GM19239 (cell line): ENCODE data around the gene TFEB.

Experiments used
- DNase-seq: peaks from one replicate; pipeline ENCODE4 v3.0.0; 2011; ENCODE audit warnings: low spot score; ENCODE audit not compliant: insufficient read length
- FAIRE-seq: peaks from 2 replicates; lab custom pipeline; 2011; peaks lifted over from hg19 to GRCh38; lab: Jason Lieb, UNC

Gene TFEB

DNA sequence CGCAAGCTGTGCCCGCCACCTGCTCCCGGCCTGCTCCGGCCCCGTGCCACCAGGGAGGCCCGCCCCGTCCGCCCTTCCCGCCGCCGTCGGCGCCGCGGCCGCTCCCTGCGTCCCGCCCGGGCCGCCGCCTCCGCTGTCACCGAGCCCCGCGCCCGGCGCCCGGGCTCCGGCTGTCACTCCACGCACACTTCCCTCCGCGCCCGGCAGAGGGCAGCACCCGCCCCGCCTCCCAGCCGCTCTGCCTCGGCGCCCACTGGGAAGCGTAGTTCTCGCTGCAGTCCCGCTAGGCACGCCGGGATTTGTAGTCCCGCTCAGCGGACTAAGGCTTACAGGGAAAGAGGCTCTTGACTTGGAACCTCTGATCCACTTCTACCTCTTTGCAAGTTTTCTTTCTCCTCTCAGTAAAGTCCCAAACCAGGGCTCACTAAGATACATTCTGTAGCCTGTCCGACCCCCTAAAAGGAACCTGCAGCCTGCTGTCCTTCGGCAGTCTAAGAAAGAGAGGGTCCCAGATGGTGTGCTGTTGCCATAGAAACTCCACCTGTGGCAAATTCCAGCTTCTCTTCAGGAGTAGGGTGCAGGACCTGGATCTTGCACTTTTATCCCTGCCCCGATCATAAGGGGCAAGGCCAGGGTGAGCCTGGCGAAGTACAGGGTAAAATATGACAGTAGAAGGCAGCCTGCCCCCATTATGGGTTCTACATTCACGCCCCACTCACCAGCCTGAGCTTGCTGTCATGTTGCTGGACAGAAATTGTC lies at the start of gene TFEB:
Gene TFEB (minus strand): TSS at position 182 of the 759 bp plus-strand sequence. CDS start 44,395 bp downstream, outside the sequence.
- FAIRE-seq (peak; percentile 96), DNase-seq (peak; percentile 97)

DNA sequence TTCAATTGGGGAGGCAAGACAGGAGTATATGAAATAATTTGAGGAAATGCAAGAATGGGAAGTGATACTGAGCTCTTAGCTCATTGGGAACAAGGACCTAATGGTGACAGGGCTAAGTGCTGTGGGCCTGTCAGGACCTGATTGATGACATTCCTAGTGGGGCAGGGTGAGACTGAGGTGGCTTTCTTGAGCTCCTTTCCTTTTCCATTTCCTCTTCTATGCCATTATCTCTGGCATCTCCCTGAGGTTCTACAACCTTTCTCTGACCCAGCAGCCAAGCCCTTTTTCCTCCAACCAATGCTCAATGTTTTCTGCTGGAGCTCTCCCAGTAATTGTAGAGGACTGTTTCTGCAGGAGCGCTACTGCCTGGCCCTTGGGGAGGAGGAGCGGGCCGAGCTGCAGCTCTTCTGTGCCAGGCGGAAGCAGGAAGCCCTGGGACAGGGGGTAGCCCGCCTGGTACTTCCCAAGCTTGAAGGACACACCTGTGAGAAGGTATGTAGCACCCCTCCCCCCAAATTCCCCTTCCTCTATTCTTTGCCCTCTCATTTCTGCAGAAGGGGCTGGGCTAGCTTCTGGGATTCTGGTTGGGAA lies 49.3 kb upstream of the TFEB start:
- FAIRE-seq (no peak), DNase-seq (no peak)

DNA sequence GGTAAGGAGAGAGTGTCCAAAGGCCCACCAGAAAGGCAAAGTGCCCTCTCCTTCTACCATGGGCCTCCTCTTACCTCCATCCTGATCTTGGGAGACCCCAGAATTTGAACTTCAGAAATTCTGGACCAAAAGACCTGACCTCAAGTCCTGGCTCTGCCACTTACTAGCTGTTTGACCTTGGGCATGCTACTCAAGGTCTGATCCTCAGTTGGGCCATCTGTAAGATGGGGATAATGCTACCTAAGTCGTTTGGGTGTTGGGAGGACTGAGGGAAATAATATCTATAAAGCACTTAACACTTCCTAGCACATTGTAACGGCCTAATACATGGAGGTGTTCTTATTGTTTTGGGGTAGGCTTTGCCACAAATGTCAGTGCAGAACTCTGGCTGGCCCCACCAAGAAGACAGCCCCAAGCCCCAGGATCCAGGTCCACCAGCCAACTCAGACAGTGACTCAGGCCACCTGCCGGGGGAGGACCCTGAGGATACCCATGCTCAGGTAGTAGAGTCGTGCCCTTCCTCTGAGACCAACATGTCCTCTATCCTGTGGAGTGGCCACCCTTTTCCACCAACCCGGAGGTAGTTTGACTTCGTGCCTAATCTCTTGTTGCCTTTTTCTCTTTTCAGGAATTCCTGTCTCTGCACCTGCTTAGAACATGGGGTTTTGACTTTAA lies 47.8 kb upstream of the TFEB start:
- DNase-seq (no peak), FAIRE-seq (no peak)

DNA sequence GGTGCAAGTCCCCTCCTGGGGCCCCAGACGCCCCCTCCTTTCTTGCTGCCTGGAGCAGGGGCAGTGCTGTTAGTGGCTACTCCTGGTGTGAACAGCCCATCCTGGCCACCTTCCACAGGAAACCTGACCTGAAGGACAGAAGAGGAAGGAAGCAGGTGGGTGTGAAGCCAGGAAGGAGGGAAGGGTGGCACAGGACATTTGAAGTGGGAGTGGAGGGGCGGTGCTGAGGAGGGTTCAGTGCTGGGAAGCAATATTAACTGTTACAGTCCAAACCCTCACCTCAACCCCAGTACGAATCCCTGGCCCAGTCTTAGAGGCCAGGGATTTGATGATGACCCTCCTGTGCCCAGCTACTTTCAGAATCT lies 45.9 kb upstream of the TFEB start:
- FAIRE-seq = no peak
- DNase-seq = no peak

DNA sequence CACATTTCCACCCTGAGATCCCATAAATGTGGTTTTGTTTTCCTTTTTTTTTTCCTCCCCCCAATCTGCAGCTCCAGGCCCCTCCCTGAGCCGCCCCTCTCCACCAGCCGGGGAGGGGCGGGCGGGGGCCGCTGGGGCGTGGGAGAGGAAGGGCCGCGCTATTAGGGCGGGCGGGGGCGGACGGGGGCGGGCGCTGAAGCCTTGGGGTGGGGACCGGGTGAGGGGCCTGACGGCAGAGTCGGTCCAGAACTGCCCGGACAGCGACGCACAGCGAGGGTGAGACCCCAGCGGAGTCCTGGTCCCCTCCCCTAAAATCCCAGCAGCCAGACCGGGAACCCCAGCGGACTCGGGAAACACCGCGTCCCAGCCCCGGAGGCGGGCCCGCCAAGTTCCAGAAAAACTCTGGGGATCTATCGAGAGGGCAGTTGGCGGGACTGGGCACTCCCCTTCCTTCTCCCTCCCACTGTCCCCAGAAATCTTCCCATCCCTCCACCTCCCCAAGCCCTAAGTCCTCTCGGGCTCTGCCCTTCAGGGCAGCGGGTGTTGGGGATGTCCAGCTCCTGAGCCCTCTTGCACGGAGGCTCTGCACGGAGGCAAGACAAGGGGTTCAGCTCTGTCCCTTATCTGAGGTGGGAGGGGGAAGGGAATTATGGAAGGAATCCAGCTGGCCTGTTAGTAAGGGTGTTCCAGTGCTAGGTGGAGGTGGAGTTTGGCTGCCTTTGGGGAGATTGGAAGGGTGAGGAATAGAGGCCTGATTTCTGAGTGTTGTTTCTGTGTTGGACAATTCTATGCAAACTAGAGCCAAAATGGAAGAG lies 45.4 kb upstream of the TFEB start, which contains the start of gene PRICKLE4:
Gene PRICKLE4 (plus strand): TSS at position 232 of the 815 bp plus-strand sequence. CDS start 2,692 bp downstream, outside the sequence.
- DNase-seq (no peak), FAIRE-seq (no peak)

DNA sequence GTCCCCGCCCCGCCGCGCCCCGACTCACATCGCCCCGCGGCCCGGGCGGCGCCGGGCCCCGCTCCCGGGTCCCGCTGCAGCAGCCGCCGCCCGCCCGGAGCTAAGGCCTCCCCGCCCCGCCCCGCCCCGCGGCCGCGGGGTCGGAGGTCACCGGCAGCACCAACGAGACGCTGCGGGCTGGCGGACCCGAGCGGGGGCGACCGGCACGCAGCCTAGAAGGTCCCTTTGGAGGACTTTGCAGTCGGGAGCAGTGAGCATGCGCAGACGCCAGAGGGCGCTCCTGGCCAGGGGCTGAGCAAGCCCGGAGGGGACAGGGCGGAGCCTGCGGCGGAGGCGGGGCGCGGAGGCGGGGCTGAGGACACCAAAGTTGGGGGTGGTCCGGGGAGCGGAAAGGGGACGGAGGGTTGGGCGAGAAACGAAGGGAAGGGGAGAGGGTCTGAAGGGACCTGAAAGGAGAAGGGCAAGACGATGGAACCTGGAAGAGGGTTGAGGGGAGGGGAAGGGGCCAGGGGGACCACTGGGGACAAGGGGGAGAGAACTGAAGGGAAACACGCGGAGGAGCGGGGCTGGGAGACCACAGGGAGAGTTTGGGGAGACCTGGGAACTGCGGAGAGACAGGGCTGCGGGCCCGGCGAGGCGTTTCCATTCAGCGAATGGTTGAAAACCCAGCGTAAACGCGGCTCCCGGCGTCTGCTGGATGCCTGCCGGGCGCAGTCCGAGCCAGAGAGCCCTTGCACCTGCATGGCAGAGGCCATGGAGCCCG lies 44.6 kb upstream of the TFEB start, which contains the start of gene FRS3:
Gene FRS3 (minus strand): TSS at position 113 of the 763 bp plus-strand sequence. CDS start 2,913 bp downstream, outside the sequence.
- peak; percentile 89 for FAIRE-seq
- DNase-seq = peak; percentile 100

DNA sequence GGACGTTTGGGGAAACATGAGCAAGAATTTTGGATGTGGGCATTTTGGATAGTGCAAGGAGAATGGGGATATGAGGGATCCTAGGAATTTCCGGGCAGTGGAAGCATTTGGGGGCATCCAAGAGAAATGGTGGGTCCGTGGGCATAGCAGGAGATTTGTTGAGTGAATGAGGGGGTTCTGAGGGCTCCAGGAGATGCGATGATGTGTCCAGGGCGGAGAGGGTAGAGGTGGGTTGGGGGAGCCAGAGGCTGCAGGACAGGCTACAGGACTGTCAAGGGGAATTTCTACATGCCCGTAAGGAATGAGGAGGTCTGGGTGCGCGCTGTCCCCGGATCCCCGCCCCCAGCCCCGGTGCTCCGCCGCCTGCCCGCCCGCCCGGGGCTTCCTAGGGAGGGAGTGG lies 43.9 kb upstream of the TFEB start:
- no peak for FAIRE-seq
- no peak for DNase-seq

DNA sequence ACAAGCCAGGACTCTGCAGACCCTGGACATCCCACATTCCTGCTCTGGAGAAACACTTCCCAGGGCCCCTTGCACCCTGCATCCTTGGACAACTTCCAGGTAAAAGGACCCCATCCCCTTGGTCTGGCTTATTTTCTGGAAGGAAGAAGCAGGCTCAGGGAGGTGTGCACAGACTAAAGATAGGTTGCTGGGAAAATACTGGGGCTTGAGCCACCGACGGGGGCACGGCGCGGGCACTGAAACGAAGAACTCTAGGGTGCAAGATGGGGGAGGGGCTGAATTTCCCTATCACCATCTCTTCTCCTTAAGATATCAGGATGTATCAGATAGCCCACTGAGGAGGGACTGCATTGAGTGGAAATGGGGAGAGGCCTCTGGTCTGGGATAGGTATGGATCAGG lies 43.5 kb upstream of the TFEB start:
- no peak for FAIRE-seq
- DNase-seq = no peak

DNA sequence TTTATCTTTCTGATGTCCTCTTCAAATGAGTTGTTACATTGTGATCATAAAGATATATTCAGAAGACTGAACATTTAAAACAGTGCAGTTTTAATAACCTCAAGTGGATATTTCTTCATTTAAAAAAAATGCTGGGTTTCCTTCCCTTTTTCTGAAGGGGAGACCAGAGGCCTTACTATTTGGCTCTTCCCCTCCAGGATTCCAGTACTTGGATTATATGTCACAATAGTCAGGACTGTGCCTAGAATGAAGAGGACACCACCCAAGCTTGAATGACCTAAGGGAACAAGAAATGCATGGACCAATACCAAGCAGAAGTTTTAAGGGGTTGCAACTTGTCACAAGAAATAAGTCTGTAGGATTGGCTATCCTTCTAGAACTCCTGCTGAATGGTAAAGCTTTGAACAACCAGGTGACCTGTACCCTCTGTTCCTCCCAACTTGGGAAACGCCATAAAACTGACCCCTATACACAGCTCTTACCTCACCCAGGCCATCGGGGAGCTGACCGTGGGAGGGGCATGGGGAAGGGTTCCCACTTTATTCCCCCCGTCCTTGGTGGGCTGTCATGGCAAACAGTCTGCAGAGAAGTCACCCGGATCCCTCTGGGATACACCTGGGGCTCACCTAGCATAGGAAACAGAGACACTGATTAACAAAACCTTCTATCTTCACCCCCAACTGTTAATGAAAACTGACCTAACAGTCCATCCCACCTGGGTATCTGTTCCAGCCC lies 42.3 kb upstream of the TFEB start:
- DNase-seq (no peak), FAIRE-seq (no peak)

DNA sequence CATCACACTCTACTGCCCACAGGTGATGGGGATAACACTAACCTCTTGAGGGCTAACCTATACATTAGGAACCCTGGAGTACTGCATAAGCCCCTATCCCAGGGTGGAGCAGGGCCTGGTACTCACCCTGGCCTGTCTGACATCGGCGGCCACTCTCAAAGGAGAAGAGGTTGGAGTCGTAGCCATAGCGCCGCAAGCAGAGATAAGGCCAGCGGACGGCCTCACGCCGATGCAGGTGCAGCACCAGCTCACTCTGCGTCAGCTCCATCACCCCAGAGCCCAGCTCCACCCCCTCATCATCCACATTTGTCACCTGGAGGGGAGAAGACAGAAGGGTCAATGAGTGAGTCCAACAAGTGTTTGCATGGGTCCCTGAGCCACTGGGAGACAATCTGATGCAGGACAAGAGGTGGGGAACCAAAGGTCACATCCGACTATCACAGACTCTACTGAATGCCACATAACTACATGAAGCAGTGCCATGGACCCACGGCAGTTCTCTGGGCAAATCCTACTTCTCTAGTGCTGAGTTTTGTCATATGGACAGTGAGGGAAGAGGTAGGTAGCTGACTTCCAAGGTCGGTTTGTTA lies 40.0 kb upstream of the TFEB start:
- FAIRE-seq (no peak), DNase-seq (no peak)

DNA sequence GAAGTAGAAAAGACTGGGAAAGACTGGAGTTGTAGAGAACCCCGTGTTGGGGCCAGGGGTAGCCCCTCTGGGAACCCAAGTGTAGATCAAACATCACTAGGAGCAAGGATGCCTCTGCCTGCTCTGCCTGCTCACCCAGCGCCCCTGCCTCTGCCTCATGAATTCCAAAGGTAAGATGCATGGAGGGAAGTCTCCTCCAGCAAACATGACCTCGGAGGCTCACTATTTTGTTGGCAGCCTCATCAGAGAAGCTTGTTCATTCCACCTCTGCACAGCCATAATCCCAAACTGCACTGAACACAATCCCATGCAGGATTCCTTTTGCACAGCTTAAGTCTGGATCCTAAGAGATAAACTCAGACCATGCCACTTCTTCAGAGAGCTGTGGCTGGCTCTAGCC lies 39.4 kb upstream of the TFEB start:
- FAIRE-seq (no peak), DNase-seq (no peak)

DNA sequence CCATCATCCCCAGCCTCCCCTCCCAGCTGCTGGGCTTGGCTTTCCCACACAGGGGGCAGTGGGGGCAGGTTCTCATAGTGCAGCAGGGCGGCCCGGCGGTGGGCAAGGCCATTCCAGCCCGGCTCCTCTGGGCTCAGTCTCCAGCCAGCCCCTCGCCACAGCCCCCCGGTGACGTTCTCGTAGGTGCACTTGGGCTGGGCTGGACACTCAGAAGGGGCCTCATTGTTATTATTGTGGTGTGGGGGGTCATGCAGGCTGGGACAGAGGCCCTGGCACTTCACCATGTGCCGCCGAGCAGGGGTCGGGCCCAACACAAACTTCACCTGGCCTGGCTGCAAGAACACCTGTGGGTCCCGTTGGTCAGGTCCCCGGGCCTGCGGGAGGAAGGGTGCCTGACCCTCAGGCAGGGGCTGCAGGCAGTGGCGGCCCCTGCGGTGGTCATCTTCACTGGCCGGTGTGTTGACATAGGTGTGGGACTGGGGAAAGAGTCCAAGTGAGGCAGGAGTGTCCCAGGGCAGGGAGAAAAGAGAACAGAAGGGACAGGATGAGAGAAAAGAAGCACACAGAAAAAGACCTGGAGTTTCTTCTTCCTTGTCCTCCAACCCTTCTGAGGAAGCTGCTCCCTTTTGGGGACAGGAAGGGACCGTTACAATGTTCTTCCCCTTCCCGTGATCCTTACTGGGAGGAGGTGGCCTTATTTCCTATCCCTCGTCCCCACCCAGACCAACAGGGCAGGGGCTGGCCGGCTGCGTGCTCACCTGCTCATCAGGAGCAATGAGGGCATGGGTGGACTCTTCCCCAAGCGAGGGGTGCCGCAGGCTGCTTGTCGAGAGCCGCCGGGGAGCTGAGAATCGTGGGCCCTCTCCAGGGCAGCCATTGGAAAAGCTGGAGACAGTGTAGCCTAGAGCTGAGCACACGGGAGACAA lies 35.9 kb upstream of the TFEB start:
- DNase-seq (no peak), FAIRE-seq (no peak)

DNA sequence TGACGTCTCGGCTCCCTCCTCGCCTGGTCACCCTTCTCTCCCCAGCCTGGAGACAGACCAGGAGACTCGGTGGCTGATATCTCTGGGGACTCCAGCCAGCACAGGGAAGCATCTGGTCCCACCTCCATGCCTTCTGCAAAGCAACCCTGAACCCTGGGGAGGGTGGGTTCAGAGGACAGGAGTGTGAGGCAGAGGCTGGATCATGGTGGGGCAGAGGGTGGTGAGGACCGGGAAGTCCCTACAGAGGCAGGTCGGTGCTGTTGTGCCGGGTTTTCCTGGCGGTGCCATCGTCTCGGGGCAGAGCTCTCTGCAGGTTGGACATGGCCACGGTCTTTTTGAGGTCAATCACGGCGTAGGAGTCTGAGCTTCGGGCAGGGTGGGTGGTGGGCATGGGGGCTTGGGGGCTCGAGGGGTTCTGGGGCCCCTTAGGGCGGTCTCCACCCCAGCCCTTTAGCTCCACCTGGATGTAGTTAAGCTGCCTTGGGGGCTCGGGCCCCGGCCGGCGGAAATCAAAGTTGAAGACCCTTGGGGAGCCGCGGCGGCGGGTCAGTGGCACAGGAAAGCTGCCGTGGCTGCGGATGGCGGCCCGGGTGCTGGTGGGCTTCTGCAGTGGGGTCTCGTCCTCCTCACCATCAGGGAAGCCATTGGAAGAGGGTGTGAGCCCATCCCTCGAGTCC lies 35.1 kb upstream of the TFEB start:
- FAIRE-seq (no peak), DNase-seq (no peak)

DNA sequence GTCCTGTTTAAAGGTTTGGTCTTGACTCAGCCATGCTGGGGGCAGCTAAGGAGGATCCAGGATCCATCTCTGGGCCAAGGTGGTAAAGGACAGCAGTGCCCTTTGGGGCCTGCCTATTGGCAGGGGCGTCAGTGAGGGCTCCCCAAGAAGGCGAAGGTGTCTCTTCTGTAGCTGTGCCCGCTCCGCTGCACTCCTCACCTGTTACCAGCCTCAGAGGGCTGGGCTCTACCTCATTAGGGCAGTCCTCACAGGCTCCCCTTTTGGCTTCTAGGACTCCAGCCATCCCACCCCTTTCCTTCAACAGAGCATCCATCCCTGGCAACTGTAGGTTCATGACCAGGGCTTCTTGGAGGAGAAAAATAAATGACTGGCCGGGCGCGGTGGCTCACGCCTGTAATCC lies 34.0 kb upstream of the TFEB start:
- no peak for DNase-seq
- FAIRE-seq = no peak

DNA sequence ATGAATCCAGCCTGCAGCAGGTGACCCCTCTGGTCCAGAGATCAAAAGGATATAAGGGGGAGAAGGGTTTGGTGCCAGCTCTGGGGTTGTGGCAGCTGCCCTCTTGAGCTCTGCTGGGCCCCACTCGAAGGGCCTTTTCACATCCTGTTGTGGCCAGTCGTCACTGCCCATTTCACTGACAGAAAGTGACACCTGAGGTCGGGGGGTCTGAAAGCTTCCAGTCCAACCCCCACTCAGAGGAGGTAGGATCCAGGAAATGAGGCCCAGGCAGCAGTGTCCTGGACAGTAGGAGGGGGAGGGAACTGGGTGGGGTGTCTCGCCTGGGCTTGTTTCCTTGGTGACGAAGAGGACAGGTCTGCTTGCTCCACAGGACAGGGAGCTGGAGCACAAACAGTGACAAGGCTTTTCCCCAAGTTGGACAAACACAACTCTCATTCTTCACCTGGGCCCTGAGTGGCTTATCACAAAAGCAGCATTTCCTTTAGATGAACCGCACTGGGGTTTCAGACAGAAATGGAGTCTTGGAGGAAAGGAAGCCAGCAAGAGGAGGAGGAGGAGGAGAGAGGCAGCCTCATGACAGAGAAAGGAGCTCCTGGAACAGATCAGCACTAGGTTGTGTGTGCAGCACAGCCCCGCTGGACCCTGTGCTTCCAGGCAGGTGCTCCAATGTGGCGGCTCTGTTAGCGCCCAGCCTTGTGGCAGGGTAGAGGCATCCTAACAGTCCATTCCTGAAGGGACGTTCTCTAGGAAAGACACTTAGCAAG lies 33.3 kb upstream of the TFEB start:
- FAIRE-seq (no peak), DNase-seq (no peak)

DNA sequence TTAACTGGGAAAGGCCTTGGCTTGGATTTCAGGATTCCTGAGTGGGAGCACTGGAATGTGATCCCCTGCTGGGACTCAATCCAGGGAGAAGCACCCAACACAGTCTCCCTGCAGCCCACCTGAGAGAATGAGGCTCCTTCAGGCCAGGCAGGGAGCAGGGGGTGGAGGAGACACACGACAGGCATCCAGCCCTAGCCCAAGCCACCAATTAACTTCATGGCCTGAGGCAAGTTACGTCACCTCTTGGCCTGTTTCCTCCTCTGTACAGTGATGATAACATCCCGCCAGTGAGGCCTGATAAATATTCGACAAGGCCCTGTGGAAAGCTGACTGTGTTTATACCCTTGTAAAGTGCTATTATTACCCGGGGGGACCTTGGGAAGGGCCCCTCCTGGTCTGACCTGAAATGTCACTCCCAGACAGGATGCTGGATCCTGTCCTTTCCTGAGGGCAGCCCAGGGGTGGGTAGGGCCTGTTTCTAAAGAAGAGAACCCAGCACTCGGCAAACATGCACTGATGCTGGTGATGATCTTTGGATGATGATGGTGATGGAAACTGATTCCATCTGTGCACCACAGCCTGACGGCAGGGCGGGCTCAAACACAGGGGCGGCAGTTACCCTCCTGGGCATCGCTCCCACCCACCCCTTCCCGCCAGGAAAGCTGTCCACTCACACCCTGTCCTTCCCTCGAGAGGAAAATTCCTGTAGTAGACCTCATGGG lies 31.9 kb upstream of the TFEB start:
- DNase-seq = no peak

More for the DNA sequence above, 31.9 kb upstream of the TFEB start:
- FAIRE-seq = no peak
